A673 (cell line): ENCODE results near the gene ADAMTS9. TPM values are rescaled to one million over a fixed set of nuclear protein-coding genes. Genes with fewer than 3 reads are reported as not detected.

Experiments used
- BruUV-seq: library from RNA; stranded (reverse); fragments of 400-500 nt; replicated peaks from 2 replicates; lab custom pipeline; 2021; lab: Mats Ljungman, UMichigan
- CTCF ChIA-PET: fragments of 300-600 bp; sonication (Branson Sonifier 250); formaldehyde crosslinking; loops from one replicate; lab custom pipeline; 2022; ENCODE audit warnings: antibody characterized with exemption; lab: Charles Lee
- POLR2A ChIA-PET: fragments of 300-600 bp; sonication (Branson Sonifier 250); formaldehyde crosslinking; loops from one replicate; lab custom pipeline; 2022; ENCODE audit warnings: antibody characterized with exemption; ENCODE audit not compliant: low non-redundant PET; lab: Charles Lee
- DNase-seq: peaks from one replicate; pipeline ENCODE4 v3.0.0-alpha.2; 2015; ENCODE audit warnings: low spot score
- H3K27ac ChIP-seq: fragments of 200-600 bp; sonication (generic); 2 replicates; pipeline ENCODE4 v1.5.1; 2016; ENCODE audit warnings: mixed run types, low read depth, mild to moderate bottlenecking, mixed read lengths, antibody characterized with exemption, low read length; ENCODE audit not compliant: poor library complexity, severe bottlenecking
- H3K27me3 ChIP-seq: fragments of 200-600 bp; sonication (generic); replicated peaks from 2 replicates; pipeline ENCODE4 v1.6.1; 2017; ENCODE audit warnings: mixed run types, low read depth, mild to moderate bottlenecking, mixed read lengths, antibody characterized with exemption, low read length; ENCODE audit not compliant: insufficient read depth, poor library complexity
- H3K36me3 ChIP-seq: fragments of 200-600 bp; sonication (generic); 2 replicates; pipeline ENCODE4 v1.6.1; 2016; ENCODE audit warnings: mixed run types, mild to moderate bottlenecking, mixed read lengths, antibody characterized with exemption, low read length; ENCODE audit not compliant: insufficient read depth, poor library complexity, severe bottlenecking
- H3K4me1 ChIP-seq: fragments of 200-600 bp; sonication (generic); 2 replicates; pipeline ENCODE4 v1.6.1; 2017; ENCODE audit warnings: mixed run types, mild to moderate bottlenecking, mixed read lengths, antibody characterized with exemption, low read length; ENCODE audit not compliant: insufficient read depth, poor library complexity, severe bottlenecking
- H3K4me3 ChIP-seq: fragments of 200-600 bp; sonication (generic); 2 replicates; pipeline ENCODE4 v1.5.1; 2016; ENCODE audit warnings: low read depth, mixed run types, mild to moderate bottlenecking, mixed read lengths, low read length; ENCODE audit not compliant: poor library complexity, severe bottlenecking
- H3K9me3 ChIP-seq: fragments of 200-600 bp; sonication (generic); 2 replicates; pipeline ENCODE4 v1.6.1; 2016; ENCODE audit warnings: mixed run types, low read depth, mild to moderate bottlenecking, mixed read lengths, antibody characterized with exemption, low read length; ENCODE audit not compliant: poor library complexity, severe bottlenecking
- EZH2 ChIP-seq: fragments of 200-600 bp; sonication (generic); IDR thresholded peaks from 2 replicates; pipeline ENCODE4 v1.6.1; 2017; ENCODE audit warnings: borderline replicate concordance, low read depth, mild to moderate bottlenecking, mixed read lengths, antibody characterized with exemption, low read length; ENCODE audit not compliant: poor library complexity, severe bottlenecking
- intact Hi-C: fragments of 100-400 bp; cut with micrococcal nuclease; formaldehyde crosslinking; loops from one replicate; pipeline ENCODE4 v1.10.0; 2022; ENCODE audit not compliant: unreplicated experiment
- total RNA-seq: library from RNA; stranded (reverse); gene quantifications from 2 replicates; pipeline ENCODE4 v1.2.3, GENCODE V29; 2021
- TF ChIP-seq, protein P1 (sequence below): fragments of 300-800, 200-600 bp; sonication (generic); conservative IDR thresholded peaks from 2 replicates; pipeline ENCODE4 v1.5.1; 2017; ENCODE audit warnings: low read depth, mild to moderate bottlenecking, antibody characterized with exemption, low read length, moderate library complexity, mixed read lengths

Gene ADAMTS9
- total RNA-seq, 1 experiment from 2014 or later: 0.26 TPM

DNA sequence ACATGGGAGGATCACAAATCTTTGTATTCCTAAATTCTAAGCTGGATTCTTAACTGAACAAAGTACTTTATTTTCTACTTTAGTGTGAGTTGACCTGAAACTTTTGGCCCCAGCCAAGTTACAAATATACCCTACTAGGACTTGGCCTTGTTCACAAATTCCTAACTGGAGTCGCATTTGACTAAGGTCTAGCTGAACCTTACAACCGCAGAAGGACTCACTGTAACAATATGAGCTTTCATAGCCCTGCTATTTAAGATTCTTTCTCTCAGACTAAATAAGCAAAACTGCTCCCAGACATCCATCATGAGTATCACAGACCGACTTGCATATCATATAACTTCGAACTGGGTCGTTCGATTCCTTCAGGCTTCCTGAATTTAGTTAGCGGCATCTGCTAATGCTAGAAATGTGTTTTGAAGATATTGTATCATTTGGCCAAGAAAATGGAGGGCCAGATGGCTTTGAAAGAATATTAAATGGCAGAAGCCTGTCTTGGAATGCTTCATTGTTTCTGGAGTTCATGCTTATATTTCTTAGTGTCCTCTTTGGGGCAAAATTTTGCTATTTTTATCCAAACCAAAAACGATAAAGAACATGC lies 28.4 kb upstream of the ADAMTS9 start:
- no peaks in the 10 kb centered on the region for H3K36me3 ChIP-seq
- H3K4me3 ChIP-seq: no peak overlapping the region
- DNase-seq: no peak
- ChIA-PET CTCF (no interaction called here), POLR2A (no interaction called here)
- no peaks in the 10 kb centered on the region for H3K4me1 ChIP-seq
- H3K27ac ChIP-seq: no peak overlapping the region
- BruUV-seq: no TSS peak
- no peaks in the 10 kb centered on the region for H3K27me3 ChIP-seq
- no peaks in the 10 kb centered on the region for H3K9me3 ChIP-seq
- intact Hi-C loops: no loop called here
- TF ChIP-seq EZH2: no peak
- TF ChIP-seq, protein P1, sequence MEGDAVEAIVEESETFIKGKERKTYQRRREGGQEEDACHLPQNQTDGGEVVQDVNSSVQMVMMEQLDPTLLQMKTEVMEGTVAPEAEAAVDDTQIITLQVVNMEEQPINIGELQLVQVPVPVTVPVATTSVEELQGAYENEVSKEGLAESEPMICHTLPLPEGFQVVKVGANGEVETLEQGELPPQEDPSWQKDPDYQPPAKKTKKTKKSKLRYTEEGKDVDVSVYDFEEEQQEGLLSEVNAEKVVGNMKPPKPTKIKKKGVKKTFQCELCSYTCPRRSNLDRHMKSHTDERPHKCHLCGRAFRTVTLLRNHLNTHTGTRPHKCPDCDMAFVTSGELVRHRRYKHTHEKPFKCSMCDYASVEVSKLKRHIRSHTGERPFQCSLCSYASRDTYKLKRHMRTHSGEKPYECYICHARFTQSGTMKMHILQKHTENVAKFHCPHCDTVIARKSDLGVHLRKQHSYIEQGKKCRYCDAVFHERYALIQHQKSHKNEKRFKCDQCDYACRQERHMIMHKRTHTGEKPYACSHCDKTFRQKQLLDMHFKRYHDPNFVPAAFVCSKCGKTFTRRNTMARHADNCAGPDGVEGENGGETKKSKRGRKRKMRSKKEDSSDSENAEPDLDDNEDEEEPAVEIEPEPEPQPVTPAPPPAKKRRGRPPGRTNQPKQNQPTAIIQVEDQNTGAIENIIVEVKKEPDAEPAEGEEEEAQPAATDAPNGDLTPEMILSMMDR: no peak

DNA sequence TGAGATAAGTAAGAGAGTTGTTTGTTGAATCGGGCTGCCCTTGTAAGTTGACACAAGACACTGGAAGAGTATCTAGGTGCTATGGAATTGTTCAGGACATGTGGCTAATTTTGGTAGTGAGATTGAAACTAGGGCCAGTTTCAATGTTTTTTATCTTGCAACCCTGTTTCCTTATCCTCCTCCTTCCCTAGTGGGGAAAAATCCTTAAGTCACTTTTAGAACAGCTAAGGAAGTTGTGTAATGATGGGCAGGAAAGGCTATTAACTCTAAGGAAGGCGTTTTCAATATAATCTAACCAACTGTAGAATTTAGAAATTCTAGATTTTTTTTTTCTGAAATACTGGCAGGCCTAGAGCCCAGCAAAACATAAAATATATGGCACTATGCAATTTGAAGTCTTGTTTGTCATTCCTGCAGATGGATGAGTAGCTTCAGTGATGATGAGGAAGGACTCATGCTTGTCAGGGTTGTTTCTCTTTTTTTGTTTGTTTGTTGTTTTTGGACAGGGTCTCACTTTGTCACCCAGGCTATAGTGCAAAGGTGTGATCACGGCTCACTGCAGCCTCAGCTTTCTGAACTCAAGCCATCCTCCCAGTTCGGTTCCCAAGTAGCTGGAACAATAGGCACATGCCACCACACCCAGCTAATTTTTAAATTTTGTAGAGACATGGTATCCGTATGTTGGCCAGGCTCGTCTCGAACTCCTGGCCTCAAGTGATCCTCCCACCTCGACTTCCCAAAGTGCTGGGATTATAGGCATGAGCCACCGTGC lies 27.6 kb upstream of the ADAMTS9 start:
- H3K9me3 ChIP-seq: no peaks in the 10 kb centered on the region
- no peak overlapping the region for H3K27ac ChIP-seq
- no TSS peak for BruUV-seq
- ChIA-PET CTCF (interaction anchor here (0.5 kb wide), 1 partner anchor 143 kb away, joined by 6 read pairs; no protein-coding TSS in a partner anchor), POLR2A (no interaction called here)
- DNase-seq: no peak
- H3K4me3 ChIP-seq: no peak overlapping the region
- intact Hi-C loops: no loop called here
- no peaks in the 10 kb centered on the region for H3K27me3 ChIP-seq
- no peak for TF ChIP-seq EZH2
- TF ChIP-seq, protein P1: no peak
- H3K36me3 ChIP-seq: no peaks in the 10 kb centered on the region
- no peaks in the 10 kb centered on the region for H3K4me1 ChIP-seq

DNA sequence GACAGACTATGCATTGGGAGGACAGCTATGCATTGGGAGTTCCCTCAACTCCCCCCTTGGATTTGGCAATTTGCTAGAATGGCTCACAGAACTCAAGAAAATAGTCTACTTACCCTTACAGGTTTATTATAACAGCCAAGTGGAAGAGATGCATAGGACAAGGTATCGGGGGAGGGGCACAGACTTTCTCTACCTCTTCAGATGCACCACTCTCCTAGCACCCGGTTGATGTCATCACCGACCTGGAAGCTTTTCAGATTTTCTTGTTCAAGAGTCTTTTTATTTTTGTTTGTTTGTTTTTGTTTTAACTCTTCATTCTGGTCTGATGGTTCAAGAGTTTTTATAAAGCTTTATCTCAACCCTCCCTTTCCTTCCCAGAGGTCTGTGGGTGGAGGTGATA lies 20.7 kb upstream of the ADAMTS9 start:
- no TSS peak for BruUV-seq

More for the DNA sequence above, 20.7 kb upstream of the ADAMTS9 start:
- DNase-seq: no peak
- no peaks in the 10 kb centered on the region for H3K36me3 ChIP-seq
- TF ChIP-seq, protein P1: no peak
- TF ChIP-seq EZH2: no peak
- H3K27me3 ChIP-seq: no peaks in the 10 kb centered on the region
- no peaks in the 10 kb centered on the region for H3K4me1 ChIP-seq
- CTCF ChIA-PET: no interaction called here
- intact Hi-C loops: no loop called here
- no peaks in the 10 kb centered on the region for H3K9me3 ChIP-seq
- POLR2A ChIA-PET: no interaction called here
- H3K27ac ChIP-seq: no peak overlapping the region
- no peak overlapping the region for H3K4me3 ChIP-seq
